Stomach (tissue), 9 donors: ENCODE results near the gene RCAN1. TPM values are rescaled to one million over a fixed set of nuclear protein-coding genes. Genes with fewer than 3 reads are reported as not detected.
A peak's percentile ranks its signal among the peaks of the same experiment; 100 is the strongest.

Experiments
- DNase-seq, 2 donors: peaks; one replicate each; pipeline versions ENCODE4 v3.0.0 to v3.0.0-alpha.2; 2013 to 2019
- H3K27ac ChIP-seq, 5 donors: fragments of 200-600 bp in 4 of 5; sonication (generic) in 4 of 5; one replicate each; pipeline ENCODE4 v1.5.1; 2013 to 2019; ENCODE audit warnings: mild to moderate bottlenecking in 1 of 5, moderate library complexity in 1 of 5
- H3K27me3 ChIP-seq, 3 donors: fragments of 200-600 bp; sonication (generic); one replicate each; pipeline ENCODE4 v1.5.1; 2017 to 2019; ENCODE audit warnings: mixed run types in 1 of 3
- H3K36me3 ChIP-seq, 4 donors: fragments of 200-600 bp; sonication (generic); 1 replicate in 3 of 4; 2 replicates in 1 of 4; pipeline ENCODE4 v1.5.1; 2016 to 2019
- H3K4me1 ChIP-seq, 4 donors: fragments of 200-600 bp; sonication (generic); one replicate each; pipeline ENCODE4 v1.5.1; 2016 to 2019
- H3K4me3 ChIP-seq, 4 donors: fragments of 200-600 bp; sonication (generic) in 3 of 4; one replicate each; pipeline ENCODE4 v1.5.1; 2016 to 2019; ENCODE audit warnings: mild to moderate bottlenecking in 1 of 4
- H3K9me3 ChIP-seq, 4 donors: fragments of 200-600 bp; sonication (generic); one replicate each; pipeline ENCODE4 v1.5.1; 2016 to 2019
- EP300 ChIP-seq: sonication (generic); formaldehyde crosslinking; IDR thresholded peaks from one replicate; pipeline ENCODE4 v1.6.1; 2017; ENCODE audit warnings: antibody characterized with exemption
- POLR2A ChIP-seq, 4 donors: fragments of 450-650 bp; IDR thresholded peaks; one replicate each; pipeline ENCODE4 v1.6.1; 2016; ENCODE audit warnings: antibody characterized with exemption in 4 of 4, control low read depth in 2 of 4, mild to moderate bottlenecking in 1 of 4, moderate library complexity in 1 of 4
- POLR2AphosphoS5 ChIP-seq, 3 donors: sonication (generic); formaldehyde crosslinking; IDR thresholded peaks; one replicate each; pipeline ENCODE4 v1.6.1; 2016; ENCODE audit warnings: antibody characterized with exemption in 3 of 3
- WGBS, 5 donors: extraction: QIAGEN DNeasy Blood & Tissue Kit in 3 of 5; methylation state at CpG; one replicate each; pipeline versions ENCODE4 v1.1.5 to v1.1.7; 2013 to 2018; 5-methylcytosine and 5-hydroxymethylcytosine counted together
- intact Hi-C: fragments of 100-400 bp; cut with DNase I; formaldehyde crosslinking; loops from one replicate; pipeline ENCODE4 v1.15.1; 2023; ENCODE audit warnings: low total_unique reads
- polyA plus RNA-seq, 3 donors: library from polyadenylated mRNA; stranded (reverse); fragments of 200-250 nt; gene quantifications; one replicate each; pipeline ENCODE4 v1.2.3, GENCODE V29; 2013
- total RNA-seq, 5 donors: library from RNA; depleted of rRNA; stranded (reverse); fragments of >200 nt; gene quantifications; one replicate each; pipeline versions ENCODE4 v1.1.0 to v1.2.3, GENCODE V29; 2014 to 2016
- TF ChIP-seq, protein P1 (sequence below), 7 experiments: fragments of 450-650 bp in 4 of 7; fragments of 200-600 bp in 3 of 7; sonication (generic) in 3 of 7; IDR thresholded peaks; one replicate each; pipeline ENCODE4 v1.5.1; 2016 to 2019; ENCODE audit warnings: antibody characterized with exemption in 7 of 7, control low read depth in 2 of 7, mild to moderate bottlenecking in 1 of 7
- donor health status: healthy with polysubstance abuse.
- donor health status: Bipolar disorder and iron deficiency.
- donor health status: healthy.

The RCAN1 gene
- total and polyA plus RNA-seq, 8 donors = 15.6 to 85.7 (median 31.5) TPM

GRCh38 chr21:34583926-34584563 is 30.9 kb downstream of the RCAN1 start:
- Histone ChIP-seq H3K36me3 (no peaks in the 10 kb centered on the region), H3K27ac (peak overlapping the region in 1 of 5 donors; percentile 16), H3K27me3 (no peaks in the 10 kb centered on the region), H3K9me3 (no peaks in the 10 kb centered on the region), H3K4me1 (peaks cover 0 to 28% (median 9%) of the 10 kb centered on the region in 4 donors), H3K4me3 (no peak overlapping the region)
- 66 to 76% (median 67%) methylated on average over 3 of the region's 3 CpGs for WGBS, 5 donors
- no peak for DNase-seq
- intact Hi-C loops = no loop called here
- TF ChIP-seq POLR2AphosphoS5 (IDR thresholded peaks at IDR 0.05) (no peak), EP300 (no peak), POLR2A (IDR thresholded peaks at IDR 0.05) (no peak)
- TF ChIP-seq, protein P1, sequence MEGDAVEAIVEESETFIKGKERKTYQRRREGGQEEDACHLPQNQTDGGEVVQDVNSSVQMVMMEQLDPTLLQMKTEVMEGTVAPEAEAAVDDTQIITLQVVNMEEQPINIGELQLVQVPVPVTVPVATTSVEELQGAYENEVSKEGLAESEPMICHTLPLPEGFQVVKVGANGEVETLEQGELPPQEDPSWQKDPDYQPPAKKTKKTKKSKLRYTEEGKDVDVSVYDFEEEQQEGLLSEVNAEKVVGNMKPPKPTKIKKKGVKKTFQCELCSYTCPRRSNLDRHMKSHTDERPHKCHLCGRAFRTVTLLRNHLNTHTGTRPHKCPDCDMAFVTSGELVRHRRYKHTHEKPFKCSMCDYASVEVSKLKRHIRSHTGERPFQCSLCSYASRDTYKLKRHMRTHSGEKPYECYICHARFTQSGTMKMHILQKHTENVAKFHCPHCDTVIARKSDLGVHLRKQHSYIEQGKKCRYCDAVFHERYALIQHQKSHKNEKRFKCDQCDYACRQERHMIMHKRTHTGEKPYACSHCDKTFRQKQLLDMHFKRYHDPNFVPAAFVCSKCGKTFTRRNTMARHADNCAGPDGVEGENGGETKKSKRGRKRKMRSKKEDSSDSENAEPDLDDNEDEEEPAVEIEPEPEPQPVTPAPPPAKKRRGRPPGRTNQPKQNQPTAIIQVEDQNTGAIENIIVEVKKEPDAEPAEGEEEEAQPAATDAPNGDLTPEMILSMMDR (IDR thresholded peaks at IDR 0.05) = no peak

DNA sequence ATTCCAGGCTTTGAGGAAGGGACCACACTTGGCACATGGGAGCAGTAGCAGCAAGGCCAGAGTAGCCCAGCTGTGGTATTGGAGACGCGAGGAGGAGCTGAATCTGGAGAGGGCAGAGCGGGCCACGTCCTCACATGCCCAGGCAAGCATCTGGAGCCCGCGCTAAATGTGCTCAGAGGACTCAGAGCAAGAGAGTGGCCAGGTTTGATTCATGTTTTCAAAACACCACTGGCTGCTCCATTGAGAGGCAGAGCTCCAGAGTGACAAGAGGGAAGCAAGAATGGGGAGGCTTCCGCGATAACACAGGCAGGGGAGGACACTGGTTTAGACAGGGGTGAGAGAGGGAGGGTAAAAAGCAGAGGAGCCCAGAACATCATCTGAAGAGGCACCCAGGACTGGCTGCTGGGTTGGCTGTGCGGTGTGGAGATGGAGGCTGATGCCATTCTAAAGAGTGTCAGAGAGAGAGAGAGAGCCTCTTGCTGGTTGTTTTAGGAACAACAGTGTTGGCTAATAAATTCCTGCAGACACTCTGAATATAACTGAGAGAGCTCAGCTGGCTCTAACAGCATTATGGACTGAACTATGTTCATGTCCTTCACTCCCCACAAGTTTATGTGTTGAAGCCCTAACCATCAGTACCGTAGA is 32.3 kb downstream of the RCAN1 start:
- intact Hi-C loops = no loop called here
- Histone ChIP-seq H3K27me3 (no peaks in the 10 kb centered on the region), H3K4me1 (peaks cover 0 to 28% (median 9%) of the 10 kb centered on the region in 4 donors), H3K27ac (no peak overlapping the region), H3K4me3 (no peak overlapping the region), H3K36me3 (no peaks in the 10 kb centered on the region), H3K9me3 (no peaks in the 10 kb centered on the region)
- WGBS, 5 donors = 76 to 96% (median 95%) methylated on average over 10 of the region's 10 CpGs
- no peak for TF ChIP-seq EP300
- TF ChIP-seq POLR2A (IDR thresholded peaks at IDR 0.05) = no peak
- TF ChIP-seq, protein P1 (IDR thresholded peaks at IDR 0.05) = peak in 2 of 7 experiments; percentile 7 to 9
- peak in 1 of 2 donors; percentile 62 for DNase-seq

DNA sequence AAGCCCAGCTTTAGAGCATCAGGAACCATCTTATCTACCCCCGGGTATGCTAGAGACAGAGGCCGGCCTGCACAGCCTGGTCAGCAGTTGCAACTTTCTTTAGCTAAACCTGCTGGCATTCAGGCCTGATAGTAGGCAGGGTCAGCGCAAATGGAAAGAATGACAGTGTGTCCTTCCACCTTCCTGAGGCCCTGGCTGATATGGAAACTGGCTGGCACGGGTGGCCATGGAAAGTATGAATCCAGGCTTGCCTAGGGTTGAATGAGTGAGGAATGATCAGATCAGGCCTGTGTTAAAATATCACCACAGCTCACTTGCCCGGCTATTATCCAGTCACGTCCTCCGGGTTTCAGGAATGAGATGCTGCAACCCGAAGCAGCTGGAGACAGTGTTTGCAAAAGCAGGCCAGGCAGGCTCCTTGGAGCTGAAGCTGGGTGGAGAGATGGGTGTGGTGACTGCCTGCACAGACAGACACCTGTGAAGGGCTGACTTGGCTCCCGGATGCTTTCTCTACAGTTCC is 34.7 kb downstream of the RCAN1 start:
- 39 to 61% (median 54%) methylated on average over 8 to 9 of the region's 9 CpGs for WGBS, 5 donors
- no peak overlapping the region for H3K4me3 ChIP-seq
- H3K36me3 ChIP-seq = no peaks in the 10 kb centered on the region
- H3K27ac ChIP-seq = peak overlapping the region in 1 of 5 donors; percentile 25
- TF ChIP-seq, protein P1 (IDR thresholded peaks at IDR 0.05) = no peak
- TF ChIP-seq POLR2AphosphoS5 (IDR thresholded peaks at IDR 0.05) (no peak), POLR2A (IDR thresholded peaks at IDR 0.05) (no peak), EP300 (no peak)
- no peaks in the 10 kb centered on the region for H3K9me3 ChIP-seq
- intact Hi-C loops = no loop called here
- DNase-seq = peak; percentile 35 to 59
- peaks cover 0 to 44% (median 18%) of the 10 kb centered on the region in 4 donors for H3K4me1 ChIP-seq
- no peaks in the 10 kb centered on the region for H3K27me3 ChIP-seq

- DNase-seq = no peak
- no peaks in the 10 kb centered on the region for H3K36me3 ChIP-seq
- no peaks in the 10 kb centered on the region for H3K27me3 ChIP-seq
- H3K27ac ChIP-seq = peak overlapping the region in 1 of 5 donors; percentile 25
- no peaks in the 10 kb centered on the region for H3K9me3 ChIP-seq
- H3K4me1 ChIP-seq = peaks cover 0 to 46% (median 16%) of the 10 kb centered on the region in 4 donors
- WGBS, 5 donors = 89 to 97% (median 93%) methylated on average over 1 of the region's 1 CpG
- no peak overlapping the region for H3K4me3 ChIP-seq
- intact Hi-C loops = no loop called here
- TF ChIP-seq, protein P1 (IDR thresholded peaks at IDR 0.05) = no peak
- no peak for TF ChIP-seq POLR2AphosphoS5 (IDR thresholded peaks at IDR 0.05)
- TF ChIP-seq EP300 = no peak
Observed at GRCh38 chr21:34579411-34579810, 35.5 kb downstream of the RCAN1 start.
